H9 (cell line): Measurements from ENCODE around the gene OTUD6A. TPM values are rescaled to one million over a fixed set of nuclear protein-coding genes. Genes with fewer than 3 reads are reported as not detected.

ENCODE experiments used
- DNase-seq: peaks from one replicate; pipeline ENCODE4 v3.0.0-alpha.2; 2017
- H2AFZ ChIP-seq: one replicate; pipeline ENCODE4 v1.6.1; 2013; ENCODE audit warnings: mild to moderate bottlenecking, low read length, control low read depth, moderate library complexity
- H2AK5ac ChIP-seq: 2 replicates; pipeline ENCODE4 v1.6.1; 2013; ENCODE audit warnings: low read length, control low read depth, mixed read lengths; ENCODE audit not compliant: insufficient read length
- H2BK120ac ChIP-seq: one replicate; pipeline ENCODE4 v1.6.1; 2013; ENCODE audit warnings: low read depth, mild to moderate bottlenecking, low read length, control low read depth, inconsistent platforms; ENCODE audit not compliant: poor library complexity, severe bottlenecking
- H2BK12ac ChIP-seq: 2 replicates; pipeline ENCODE4 v1.6.1; 2013; ENCODE audit warnings: low read length, control low read depth, mixed read lengths, low read depth; ENCODE audit not compliant: insufficient read length
- H2BK15ac ChIP-seq: 2 replicates; pipeline ENCODE4 v1.6.1; 2013; ENCODE audit warnings: low read depth, low read length, control low read depth
- H2BK20ac ChIP-seq: one replicate; pipeline ENCODE4 v1.6.1; 2013; ENCODE audit warnings: low read depth, mild to moderate bottlenecking, low read length, control low read depth, inconsistent platforms; ENCODE audit not compliant: poor library complexity, severe bottlenecking
- H2BK5ac ChIP-seq: 2 replicates; pipeline ENCODE4 v1.6.1; 2013; ENCODE audit warnings: low read length, control low read depth, mixed read lengths; ENCODE audit not compliant: insufficient read length
- H3K14ac ChIP-seq: 2 replicates; pipeline ENCODE4 v1.6.1; 2013; ENCODE audit warnings: low read length, control low read depth; ENCODE audit not compliant: insufficient read depth
- H3K18ac ChIP-seq: 2 replicates; pipeline ENCODE4 v1.6.1; 2013; ENCODE audit warnings: low read depth, mild to moderate bottlenecking, mixed read lengths, low read length, control low read depth; ENCODE audit not compliant: insufficient read length
- H3K23ac ChIP-seq: 2 replicates; pipeline ENCODE4 v1.6.1; 2013; ENCODE audit warnings: low read length, control low read depth, mixed read lengths, low read depth; ENCODE audit not compliant: insufficient read length
- H3K23me2 ChIP-seq: 2 replicates; pipeline ENCODE4 v1.6.1; 2013; ENCODE audit warnings: low read depth, mild to moderate bottlenecking, mixed read lengths, low read length, control low read depth; ENCODE audit not compliant: insufficient read length, poor library complexity, severe bottlenecking
- H3K27ac ChIP-seq: 2 replicates; pipeline ENCODE4 v1.5.1; 2013; ENCODE audit warnings: low read length, control low read depth, mixed read lengths, low read depth; ENCODE audit not compliant: insufficient read length
- H3K27me3 ChIP-seq: 2 replicates; pipeline ENCODE4 v1.6.1; 2013; ENCODE audit warnings: low read length, control low read depth, inconsistent platforms; ENCODE audit not compliant: insufficient read depth
- H3K4ac ChIP-seq: 2 replicates; pipeline ENCODE4 v1.6.1; 2013; ENCODE audit warnings: low read depth, mild to moderate bottlenecking, control low read depth, inconsistent platforms, low read length, moderate library complexity
- H3K4me1 ChIP-seq: 2 replicates; pipeline ENCODE4 v1.6.1; 2013; ENCODE audit warnings: low read length, control low read depth, inconsistent platforms; ENCODE audit not compliant: insufficient read depth
- H3K4me2 ChIP-seq: 2 replicates; pipeline ENCODE4 v1.6.1; 2013; ENCODE audit warnings: low read length, control low read depth, mixed read lengths; ENCODE audit not compliant: insufficient read length, insufficient read depth
- H3K56ac ChIP-seq: 2 replicates; pipeline ENCODE4 v1.6.1; 2013; ENCODE audit warnings: low read depth, mild to moderate bottlenecking, mixed read lengths, low read length, control low read depth; ENCODE audit not compliant: insufficient read length
- H3K79me1 ChIP-seq: 2 replicates; pipeline ENCODE4 v1.6.1; 2013; ENCODE audit warnings: low read depth, mild to moderate bottlenecking, moderate library complexity, low read length, control low read depth, inconsistent platforms; ENCODE audit not compliant: insufficient read depth, poor library complexity, severe bottlenecking
- H3K79me2 ChIP-seq: 2 replicates; pipeline ENCODE4 v1.6.1; 2013; ENCODE audit warnings: low read length, control low read depth, inconsistent platforms; ENCODE audit not compliant: insufficient read depth
- H3K9ac ChIP-seq: 2 replicates; pipeline ENCODE4 v1.6.1; 2013; ENCODE audit warnings: low read length, control low read depth, mixed read lengths; ENCODE audit not compliant: insufficient read length; ENCODE audit errors: extremely low read depth
- H3K9me3 ChIP-seq: one replicate; pipeline ENCODE4 v1.6.1; 2013; ENCODE audit warnings: low read depth, low read length, inconsistent platforms; ENCODE audit not compliant: control insufficient read depth
- H3T11ph ChIP-seq: one replicate; pipeline ENCODE4 v1.6.1; 2013; ENCODE audit warnings: mild to moderate bottlenecking, low read length, control low read depth, inconsistent platforms
- H4K20me1 ChIP-seq: one replicate; pipeline ENCODE4 v1.6.1; 2013; ENCODE audit not compliant: control insufficient read depth, insufficient read length, insufficient read depth
- H4K5ac ChIP-seq: 2 replicates; pipeline ENCODE4 v1.6.1; 2013; ENCODE audit warnings: low read depth, mild to moderate bottlenecking, mixed read lengths, low read length, control low read depth; ENCODE audit not compliant: insufficient read length
- H4K8ac ChIP-seq: replicated peaks from 2 replicates; pipeline ENCODE4 v1.6.1; 2013; ENCODE audit warnings: low read length, control low read depth, mixed read lengths, low read depth; ENCODE audit not compliant: insufficient read length
- H4K91ac ChIP-seq: 2 replicates; pipeline ENCODE4 v1.6.1; 2013; ENCODE audit warnings: low read depth, mild to moderate bottlenecking, moderate library complexity, mixed read lengths, low read length, control low read depth; ENCODE audit not compliant: insufficient read length
- H3K27ac Mint-ChIP-seq, 3 experiments: 2 replicates in 2 of 3; 3 replicates in 1 of 3; pipeline ENCODE4 v1.8.0; 2020 to 2021; ENCODE audit warnings: mixed read lengths in 3 of 3, mild to moderate bottlenecking in 1 of 3, moderate library complexity in 1 of 3
- H3K27me3 Mint-ChIP-seq: 2 replicates; pipeline ENCODE4 v1.8.0; 2021; ENCODE audit warnings: low read depth, mild to moderate bottlenecking, moderate library complexity, mixed read lengths
- H3K36me3 Mint-ChIP-seq, 3 experiments: 2 replicates in 2 of 3; 3 replicates in 1 of 3; pipeline ENCODE4 v1.8.0; 2020 to 2021; ENCODE audit warnings: low read depth in 3 of 3, mixed read lengths in 3 of 3; ENCODE audit not compliant: insufficient read depth in 1 of 3
- H3K4me1 Mint-ChIP-seq, 2 experiments: 2 replicates each; pipeline ENCODE4 v1.8.0; 2020; ENCODE audit warnings: mixed read lengths in 2 of 2
- H3K4me3 Mint-ChIP-seq, 2 experiments: 2 replicates in 1 of 2; 3 replicates in 1 of 2; pipeline ENCODE4 v1.8.0; 2020 to 2021; ENCODE audit warnings: mild to moderate bottlenecking in 2 of 2, mixed read lengths in 2 of 2, moderate library complexity in 1 of 2
- H3K9me3 Mint-ChIP-seq, 2 experiments: 2 replicates in 1 of 2; 3 replicates in 1 of 2; pipeline ENCODE4 v1.8.0; 2020; ENCODE audit warnings: mild to moderate bottlenecking in 2 of 2, mixed read lengths in 2 of 2, moderate library complexity in 1 of 2
- CTCF ChIP-seq: fragments of 200-600 bp; sonication (generic); conservative IDR thresholded peaks from 3 replicates; pipeline ENCODE4 v1.8.0; 2021; ENCODE audit warnings: antibody characterized with exemption, mild to moderate bottlenecking
- WGBS: extraction: QIAGEN DNeasy Blood & Tissue Kit; methylation state at CpG from one replicate; pipeline ENCODE4 v1.1.7; 2013; ENCODE audit warnings: missing lambda C conversion rate, low lambda C conversion rate, mixed read lengths; ENCODE audit not compliant: insufficient read length; ENCODE audit errors: extremely low coverage; 5-methylcytosine and 5-hydroxymethylcytosine counted together
- total RNA-seq: library from RNA; stranded (reverse); gene quantifications from 2 replicates; pipeline ENCODE4 v1.2.1, GENCODE V29; 2021

The OTUD6A gene
- total RNA-seq, 1 experiment from 2014 or later = not detected

GRCh38 chrX:70016513-70016912 lies 45.7 kb upstream of the OTUD6A start:
- no peak overlapping the region for H3K9ac ChIP-seq
- Mint-ChIP-seq H3K36me3 (peaks cover 0 to 4% (median 1%) of the 10 kb centered on the region in 3 experiments; a peak in 5 of 7 replicates), H3K9me3 (peaks cover 72 to 86% of the 10 kb centered on the region in 2 experiments), H3K4me3 (no peak overlapping the region), H3K27me3 (no peaks in the 10 kb centered on the region; the same call in none of the 2 replicates), H3K4me1 (peaks cover 0 to 6% of the 10 kb centered on the region in 2 experiments; a peak in 1 of 4 replicates), H3K27ac (no peak overlapping the region)
- no peaks in the 10 kb centered on the region for H3K23me2 ChIP-seq
- TF ChIP-seq CTCF = no peak
- no peak overlapping the region for H3K18ac ChIP-seq
- no peak overlapping the region for H2BK15ac ChIP-seq
- H4K91ac ChIP-seq = no peak overlapping the region
- no peaks in the 10 kb centered on the region for H3K27me3 ChIP-seq
- no peak overlapping the region for H2BK120ac ChIP-seq
- no peak overlapping the region for H2AFZ ChIP-seq
- no peak overlapping the region for H2AK5ac ChIP-seq
- H4K5ac ChIP-seq = no peak overlapping the region
- no peak for DNase-seq
- H3K4ac ChIP-seq = no peak overlapping the region
- no peak overlapping the region for H3K56ac ChIP-seq
- H3K27ac ChIP-seq = no peak overlapping the region
- H3K4me2 ChIP-seq = no peak overlapping the region
- no peak overlapping the region for H2BK20ac ChIP-seq
- H3K9me3 ChIP-seq = peaks cover 25% of the 10 kb centered on the region
- no peak overlapping the region for H3K23ac ChIP-seq
- no peak overlapping the region for H2BK5ac ChIP-seq
- no peaks in the 10 kb centered on the region for H3K79me1 ChIP-seq
- no peak overlapping the region for H2BK12ac ChIP-seq
- H3T11ph ChIP-seq = no peak overlapping the region
- H3K79me2 ChIP-seq = no peaks in the 10 kb centered on the region
- no peaks in the 10 kb centered on the region for H4K20me1 ChIP-seq
- no peaks in the 10 kb centered on the region; the same call in 1 of the 2 replicates for H3K4me1 ChIP-seq
- H3K14ac ChIP-seq = no peak overlapping the region
- no peak overlapping the region for H4K8ac ChIP-seq
- no CpG with 5 or more reads among the region's 2 CpGs for WGBS
